Pancreas (tissue), 10 donors: ENCODE measurements around the gene SULT2B1. TPM values are rescaled to one million over a fixed set of nuclear protein-coding genes. Genes with fewer than 3 reads are reported as not detected.
A peak's percentile ranks its signal among the peaks of the same experiment; 100 is the strongest.

ENCODE experiments used
- ATAC-seq, 4 donors: fragments of 200-7000 bp; cut with Tn5 transposase; one replicate each; pipeline versions ENCODE4 v1.8.0 to v1.9.1; 2020; ENCODE audit warnings: mild to moderate bottlenecking in 4 of 4, moderate library complexity in 4 of 4
- DNase-seq, 6 donors: peaks; one replicate each; pipeline ENCODE4 v3.0.0-alpha.2; 2020
- FAIRE-seq: peaks from 2 replicates; lab custom pipeline; 2012; peaks lifted over from hg19 to GRCh38; lab: Jason Lieb, UNC
- H3K27ac ChIP-seq, 4 donors: fragments of 200-600 bp; sonication (generic); 1 replicate in 3 of 4; 2 replicates in 1 of 4; pipeline versions ENCODE4 v1.5.0 to v1.8.0; 2020
- H3K27me3 ChIP-seq, 4 donors: fragments of 200-600 bp; one replicate each; pipeline ENCODE4 v1.8.0; 2021
- H3K36me3 ChIP-seq, 3 donors: fragments of 200-600 bp; sonication (generic) in 1 of 3; one replicate each; pipeline versions ENCODE4 v1.5.0 to v1.8.0; 2020 to 2021
- H3K4me1 ChIP-seq, 3 donors: fragments of 200-600 bp; one replicate each; pipeline ENCODE4 v1.8.0; 2021
- H3K4me3 ChIP-seq, 4 donors: fragments of 200-600 bp; sonication (generic) in 2 of 4; one replicate each; pipeline versions ENCODE4 v1.5.0 to v1.8.0; 2020 to 2021
- H3K9me3 ChIP-seq, 4 donors: fragments of 200-600 bp; one replicate each; pipeline ENCODE4 v1.8.0; 2021
- WGBS, 2 donors: extraction: QIAGEN DNeasy Blood & Tissue Kit; methylation state at CpG; one replicate each; pipeline ENCODE4 v1.1.7; 2013; 5-methylcytosine and 5-hydroxymethylcytosine counted together
- intact Hi-C, 3 donors: fragments of 100-400 bp; cut with DNase I; formaldehyde crosslinking; loops; one replicate each; pipeline versions ENCODE4 v1.11.1 to v1.14.2; 2022
- polyA plus RNA-seq, 2 donors: library from polyadenylated mRNA; stranded (reverse); fragments of 200-250 nt; gene quantifications; one replicate each; pipeline ENCODE4 v1.2.3, GENCODE V29; 2013
- total RNA-seq, 6 donors: library from RNA; stranded (reverse); fragmentation: NEBNext Ultra II Directional in 4 of 6; extraction: Animal tissue kit (Norgen Biotek cat#: 25700) in 4 of 6; gene quantifications; one replicate each; pipeline versions ENCODE4 v1.2.1 to v1.2.4, GENCODE V29; 2021 to 2023
- TF ChIP-seq, protein P1 (sequence below), 4 donors: fragments of 200-600 bp; sonication (generic) in 3 of 4; IDR thresholded peaks; one replicate each; pipeline versions ENCODE4 v1.5.0 to v1.8.0; 2021; ENCODE audit warnings: antibody characterized with exemption in 4 of 4
- donor health status: healthy with polysubstance abuse.
- donor health status: DM: no; HTN: no; CAD: no; lungs with moderate emphysema.
- donor health status: DM: no; HTN: no; CAD: no.
- donor health status: control.
- donor health status: control.
- donor health status: Bipolar disorder and iron deficiency.
- donor health status: DM: yes; HTN: yes; CAD: no.
- donor health status: DM: no; HTN: no; CAD: no.
- donor health status: DM: no; HTN: no; CAD: no.
- donor health status: DM: yes; HTN: yes; CAD: no.

The SULT2B1 gene
- total and polyA plus RNA-seq, 8 donors, result 0.32 to 1.7 (median 0.62) TPM; not detected in 1

GRCh38 chr19:48614436-48615230 is 62.7 kb downstream of the SULT2B1 start, which contains the start of gene FAM83E:
Gene FAM83E, minus strand, starts transcription at chr19:48615076. Its CDS starts 1,704 bp downstream, at chr19:48613372.
- Histone ChIP-seq H3K27ac (peak within 1 kb of the TSS in 1 of 4 donors; percentile 15), H3K9me3 (no peaks in the 10 kb centered on the region), H3K27me3 (no peaks in the 10 kb centered on the region), H3K4me1 (peaks cover 8 to 14% (median 12%) of the 10 kb centered on the region in 3 donors), H3K36me3 (peaks cover 0 to 24% (median 22%) of the 10 kb centered on the region in 3 donors), H3K4me3 (no peak within 1 kb of the TSS)
- intact Hi-C loops, result no loop called here
- WGBS, 2 donors, result 46 to 50% methylated on average over 31 of the region's 31 CpGs
- FAIRE-seq (no peak), ATAC-seq (peak in 2 of 4 donors; percentile 1 to 5), DNase-seq (peak in 5 of 6 donors; percentile 48 to 86 (median 65))
- TF ChIP-seq, protein P1, sequence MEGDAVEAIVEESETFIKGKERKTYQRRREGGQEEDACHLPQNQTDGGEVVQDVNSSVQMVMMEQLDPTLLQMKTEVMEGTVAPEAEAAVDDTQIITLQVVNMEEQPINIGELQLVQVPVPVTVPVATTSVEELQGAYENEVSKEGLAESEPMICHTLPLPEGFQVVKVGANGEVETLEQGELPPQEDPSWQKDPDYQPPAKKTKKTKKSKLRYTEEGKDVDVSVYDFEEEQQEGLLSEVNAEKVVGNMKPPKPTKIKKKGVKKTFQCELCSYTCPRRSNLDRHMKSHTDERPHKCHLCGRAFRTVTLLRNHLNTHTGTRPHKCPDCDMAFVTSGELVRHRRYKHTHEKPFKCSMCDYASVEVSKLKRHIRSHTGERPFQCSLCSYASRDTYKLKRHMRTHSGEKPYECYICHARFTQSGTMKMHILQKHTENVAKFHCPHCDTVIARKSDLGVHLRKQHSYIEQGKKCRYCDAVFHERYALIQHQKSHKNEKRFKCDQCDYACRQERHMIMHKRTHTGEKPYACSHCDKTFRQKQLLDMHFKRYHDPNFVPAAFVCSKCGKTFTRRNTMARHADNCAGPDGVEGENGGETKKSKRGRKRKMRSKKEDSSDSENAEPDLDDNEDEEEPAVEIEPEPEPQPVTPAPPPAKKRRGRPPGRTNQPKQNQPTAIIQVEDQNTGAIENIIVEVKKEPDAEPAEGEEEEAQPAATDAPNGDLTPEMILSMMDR (IDR thresholded peaks at IDR 0.05), result no peak

DNA sequence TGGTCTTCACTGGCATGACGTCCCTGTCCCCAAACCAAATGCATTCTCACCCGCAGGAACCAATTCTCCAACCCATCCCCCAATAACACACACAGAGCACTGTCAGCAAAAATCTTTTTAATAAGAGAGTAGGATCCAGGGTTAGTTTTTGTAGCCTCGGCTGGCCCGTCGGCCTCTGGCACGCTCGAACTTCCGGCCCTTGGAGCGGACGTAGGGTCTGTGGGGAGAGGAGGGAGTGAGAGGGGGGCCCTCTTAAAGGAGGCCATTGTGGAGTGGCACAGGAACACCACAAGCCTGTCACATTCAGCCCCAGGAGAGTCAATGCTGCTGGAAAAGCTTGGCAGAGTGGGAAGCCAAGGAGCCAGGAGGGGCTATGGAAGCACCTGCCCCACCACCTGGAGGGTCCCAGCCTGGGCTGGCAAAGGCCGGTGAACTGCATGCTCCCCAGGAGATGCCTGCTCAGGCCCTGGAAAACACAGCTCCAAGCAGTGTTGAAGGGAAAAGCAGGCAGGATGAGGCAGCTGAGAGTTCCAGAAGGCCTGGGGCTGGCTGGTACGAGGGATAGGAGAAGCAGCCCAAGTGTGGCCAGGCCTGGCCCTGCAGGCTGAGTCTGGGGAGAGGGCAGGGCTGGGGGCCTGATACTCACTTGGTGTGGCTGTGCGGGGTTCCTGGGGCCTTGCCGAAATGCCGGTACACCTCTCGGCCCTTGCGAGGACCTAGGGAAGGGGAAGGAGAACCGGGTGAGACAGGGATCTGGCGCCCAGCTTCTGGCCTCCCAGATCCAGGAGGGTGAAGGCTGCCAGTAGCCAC is 63.5 kb downstream of the SULT2B1 start:
- no peak for ATAC-seq
- peaks cover 8 to 22% (median 12%) of the 10 kb centered on the region in 3 donors for H3K4me1 ChIP-seq
- TF ChIP-seq, protein P1 (IDR thresholded peaks at IDR 0.05), result no peak
- no peak for FAIRE-seq
- peak overlapping the region in 1 of 4 donors; percentile 15 for H3K27ac ChIP-seq
- no peaks in the 10 kb centered on the region for H3K9me3 ChIP-seq
- no peaks in the 10 kb centered on the region for H3K27me3 ChIP-seq
- peaks cover 0 to 24% (median 22%) of the 10 kb centered on the region in 3 donors for H3K36me3 ChIP-seq
- WGBS, 2 donors, result 81% methylated on average over 19 of the region's 19 CpGs
- DNase-seq, result peak in 1 of 6 donors; percentile 80
- no peak overlapping the region for H3K4me3 ChIP-seq
- intact Hi-C loops, result no loop called here

- no peak for FAIRE-seq
- H3K36me3 ChIP-seq, result peaks cover 0 to 24% (median 22%) of the 10 kb centered on the region in 3 donors
- TF ChIP-seq, protein P1 (IDR thresholded peaks at IDR 0.05), result no peak
- ATAC-seq, result no peak
- WGBS, 2 donors, result 79 to 85% methylated on average over 15 to 16 of the region's 16 CpGs
- DNase-seq, result peak in 2 of 6 donors; percentile 36 to 48
- no peak overlapping the region for H3K27ac ChIP-seq
- H3K27me3 ChIP-seq, result no peaks in the 10 kb centered on the region
- no peaks in the 10 kb centered on the region for H3K9me3 ChIP-seq
- H3K4me1 ChIP-seq, result peaks cover 8 to 22% (median 12%) of the 10 kb centered on the region in 3 donors
- intact Hi-C loops, result no loop called here
- H3K4me3 ChIP-seq, result no peak overlapping the region
Observed at GRCh38 chr19:48616041-48616436, 64.1 kb downstream of the SULT2B1 start.

GRCh38 chr19:48616491-48617056 is 64.6 kb downstream of the SULT2B1 start:
- Histone ChIP-seq H3K27ac (no peak overlapping the region), H3K4me1 (peaks cover 8 to 22% (median 12%) of the 10 kb centered on the region in 3 donors), H3K36me3 (peaks cover 0 to 24% (median 22%) of the 10 kb centered on the region in 3 donors), H3K9me3 (no peaks in the 10 kb centered on the region), H3K27me3 (no peaks in the 10 kb centered on the region), H3K4me3 (peak overlapping the region in 1 of 4 donors; percentile 68)
- ATAC-seq (no peak), FAIRE-seq (no peak), DNase-seq (peak in 2 of 6 donors; percentile 40 to 71)
- WGBS, 2 donors, result 75 to 76% methylated on average over 12 of the region's 12 CpGs
- intact Hi-C loops, result no loop called here
- TF ChIP-seq, protein P1 (IDR thresholded peaks at IDR 0.05), result no peak
